NOMO-1 treated with dmso at 0.1 percent for 144 hours (cell line): ENCODE data around the gene DIPK1A.
A peak's percentile ranks its signal among the peaks of the same experiment; 100 is the strongest.
"Not testable (repeated sequence)": the region's sequence is repeated elsewhere in the genome, so short reads cannot be mapped to it uniquely, and the experiment has no call there.

Experiments
- DNase-seq: peaks from one replicate; lab custom pipeline; 2025; ENCODE audit not compliant: unreplicated experiment; lab: John Stamatoyannopoulos, UW

Gene DIPK1A

DNA sequence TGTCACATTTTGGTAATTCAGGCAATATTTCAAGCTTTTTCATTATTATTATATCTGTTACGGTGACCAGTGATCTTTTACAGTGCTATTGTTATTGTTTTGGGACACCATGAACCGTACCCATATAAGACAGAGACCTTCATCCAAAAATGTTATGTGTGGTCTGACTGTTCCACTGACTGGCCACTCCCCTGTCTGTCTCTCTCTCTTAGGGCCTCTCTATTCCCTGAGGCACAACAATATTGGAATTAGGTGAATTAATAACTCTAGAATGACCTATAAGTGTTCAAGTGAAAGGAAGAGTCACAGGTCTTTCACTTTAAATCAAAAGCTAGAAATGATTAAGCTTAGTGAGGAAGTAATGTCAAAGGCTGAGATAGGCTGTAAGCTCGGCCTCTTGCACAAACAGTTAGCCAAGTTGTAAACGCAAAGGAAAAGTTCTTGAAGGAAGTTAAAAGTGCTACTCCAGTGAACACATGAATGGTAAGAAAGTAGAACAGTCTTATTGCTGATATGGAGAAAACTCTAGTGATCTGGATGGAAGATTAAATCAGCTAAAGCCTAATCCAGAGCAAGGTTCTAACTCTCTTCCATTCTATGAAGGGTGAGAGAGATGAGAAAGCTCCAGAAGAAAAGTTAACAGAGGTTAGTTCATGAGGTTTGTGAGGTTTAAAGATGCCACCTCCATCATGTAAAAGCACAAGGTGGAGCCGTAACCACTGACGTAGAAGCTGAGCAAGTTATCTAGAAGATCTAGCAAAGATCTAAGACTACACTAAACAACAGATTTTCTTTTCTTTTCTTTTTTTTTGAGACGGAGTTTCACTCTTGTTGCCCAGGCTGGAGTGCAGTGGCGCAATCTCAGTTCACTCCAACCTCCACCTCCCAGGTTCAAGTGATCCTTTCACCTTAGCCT lies 19.7 kb upstream of the DIPK1A start:
- DNase-seq = peak; percentile 48

DNA sequence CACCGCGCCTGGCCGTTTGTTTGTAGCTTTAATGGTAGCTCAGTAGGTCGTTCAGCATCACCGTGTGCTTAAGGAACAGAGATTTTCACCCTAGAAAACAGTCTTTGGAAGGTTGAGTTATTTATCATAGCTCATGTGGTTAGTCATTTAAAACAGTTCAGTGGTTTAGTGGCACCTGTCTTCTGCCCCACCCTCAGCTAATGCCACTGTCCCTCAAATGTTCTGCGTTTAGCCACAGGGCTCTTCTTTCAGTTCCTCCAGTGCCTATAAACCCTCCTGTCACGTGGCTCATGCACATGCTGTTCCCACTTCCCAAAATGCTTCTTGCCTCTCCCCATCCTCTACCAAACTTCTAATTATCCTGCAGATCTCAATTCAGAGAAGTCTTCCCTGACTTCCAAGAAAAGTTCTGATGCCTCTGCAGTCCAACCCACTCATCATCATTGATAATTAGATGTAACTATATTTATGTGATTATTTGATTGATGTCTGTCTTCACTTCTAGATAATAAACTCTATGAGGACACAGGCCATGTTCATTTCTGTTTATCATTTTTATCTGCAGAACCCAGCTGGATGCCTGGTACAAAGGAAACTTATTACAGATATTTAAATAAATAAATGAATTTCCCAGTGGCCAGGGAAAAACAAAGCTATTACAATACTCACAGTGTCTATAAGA lies 14.4 kb upstream of the DIPK1A start:
- peak; percentile 77 for DNase-seq

DNA sequence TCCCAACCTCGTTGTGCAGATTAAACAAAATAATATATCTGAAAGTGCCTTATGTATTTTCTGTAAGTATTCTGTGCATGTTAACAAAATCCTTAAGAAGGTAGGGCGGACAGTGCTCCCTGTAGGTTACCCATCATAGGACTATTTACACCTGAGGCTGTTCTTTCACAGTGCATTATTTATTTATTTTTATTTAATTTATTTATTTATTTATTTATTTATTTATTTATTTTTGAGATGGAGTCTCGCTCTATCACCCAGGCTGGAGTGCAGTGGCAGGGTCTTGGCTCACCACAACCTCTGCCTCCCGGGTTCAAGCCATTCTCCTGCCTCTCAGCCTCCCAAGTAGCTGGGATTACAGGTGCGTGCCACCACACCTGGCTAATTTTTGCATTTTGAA lies 12.8 kb upstream of the DIPK1A start:
- DNase-seq = not testable (repeated sequence)

DNA sequence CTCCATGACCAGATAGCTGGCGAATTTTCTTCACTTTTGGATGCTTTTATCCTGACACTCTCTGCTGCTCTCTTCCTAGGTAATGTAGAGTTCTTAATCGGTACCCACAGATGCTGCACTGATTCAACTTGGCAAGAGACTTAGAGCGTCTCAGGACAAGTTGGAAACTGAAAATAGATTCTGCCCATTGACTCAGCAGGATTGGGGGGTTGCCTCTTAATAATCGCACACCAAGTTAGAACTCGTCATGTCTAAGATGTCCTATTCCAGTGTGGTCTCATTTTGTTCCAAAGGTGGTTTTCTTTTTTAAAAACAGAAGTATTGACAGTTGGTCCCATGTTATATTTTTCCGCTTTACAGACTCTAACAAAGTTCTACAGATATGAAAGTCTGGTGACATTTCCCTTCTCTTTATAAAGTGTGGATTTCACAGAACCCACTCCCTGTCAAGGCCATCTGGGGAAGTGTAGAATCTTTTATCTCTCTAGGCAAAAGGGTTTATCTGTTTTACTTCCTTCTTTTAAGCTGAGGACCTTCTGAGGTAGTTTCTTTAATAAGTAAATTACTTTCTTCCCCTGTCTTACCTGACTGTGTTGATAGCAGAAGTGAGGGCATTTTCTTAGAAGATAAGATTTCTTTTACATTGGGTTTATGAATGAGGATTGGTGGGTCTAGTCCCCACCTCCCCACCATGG lies 12.1 kb upstream of the DIPK1A start:
- no peak for DNase-seq

DNA sequence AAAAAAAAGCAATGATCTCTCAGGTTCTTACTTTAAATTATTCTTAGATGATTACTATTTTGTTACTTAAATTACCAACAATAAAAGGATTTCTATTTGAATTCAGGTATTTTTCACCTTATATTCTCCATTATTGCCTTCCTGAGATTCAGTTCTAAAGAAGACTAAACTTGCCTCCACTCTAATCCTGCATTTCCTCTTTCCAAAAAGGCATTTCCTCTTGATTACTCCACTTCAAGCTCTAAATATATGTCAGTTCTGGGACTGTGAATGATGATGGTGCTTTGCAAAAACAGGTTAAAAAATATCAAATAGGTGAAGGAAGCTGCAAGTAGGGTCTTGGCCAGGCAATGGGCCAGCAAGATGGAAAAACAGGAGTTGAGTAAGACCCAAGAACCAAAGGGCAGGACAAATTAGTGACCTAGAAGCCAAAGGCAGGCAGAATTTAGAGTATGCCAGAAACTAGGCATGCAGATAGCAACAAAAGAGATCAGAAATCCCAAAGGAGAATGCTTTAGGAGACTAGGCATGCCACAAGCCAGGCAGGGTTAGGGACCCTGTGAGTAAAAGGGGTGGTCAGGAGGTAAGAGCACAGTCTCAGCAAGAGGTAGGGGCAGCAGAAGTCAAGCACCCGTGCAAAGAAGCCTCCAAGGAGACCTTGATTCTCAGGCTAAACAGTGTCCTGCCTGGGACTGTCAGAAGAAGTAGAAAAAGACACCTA lies 11.3 kb upstream of the DIPK1A start:
- no peak for DNase-seq

DNA sequence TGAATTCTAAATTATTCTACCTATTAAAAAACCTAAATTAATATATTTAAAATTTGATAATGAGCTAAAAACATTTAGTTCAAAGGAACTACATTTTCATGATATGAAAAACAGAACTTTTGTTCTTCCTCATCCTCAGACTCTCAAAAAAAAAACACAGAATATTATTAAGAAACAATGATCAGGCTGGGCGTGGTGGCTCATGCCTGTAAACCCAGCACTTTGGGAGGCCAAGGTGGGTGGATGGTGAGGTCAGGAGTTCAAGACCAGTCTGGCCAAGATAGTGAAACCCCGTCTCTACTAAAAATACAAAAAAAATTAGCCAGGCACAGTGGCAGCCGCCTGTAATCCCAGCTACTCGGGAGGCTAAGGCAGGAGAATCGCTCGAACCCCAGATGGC lies 10.7 kb upstream of the DIPK1A start:
- not testable (repeated sequence) for DNase-seq

DNA sequence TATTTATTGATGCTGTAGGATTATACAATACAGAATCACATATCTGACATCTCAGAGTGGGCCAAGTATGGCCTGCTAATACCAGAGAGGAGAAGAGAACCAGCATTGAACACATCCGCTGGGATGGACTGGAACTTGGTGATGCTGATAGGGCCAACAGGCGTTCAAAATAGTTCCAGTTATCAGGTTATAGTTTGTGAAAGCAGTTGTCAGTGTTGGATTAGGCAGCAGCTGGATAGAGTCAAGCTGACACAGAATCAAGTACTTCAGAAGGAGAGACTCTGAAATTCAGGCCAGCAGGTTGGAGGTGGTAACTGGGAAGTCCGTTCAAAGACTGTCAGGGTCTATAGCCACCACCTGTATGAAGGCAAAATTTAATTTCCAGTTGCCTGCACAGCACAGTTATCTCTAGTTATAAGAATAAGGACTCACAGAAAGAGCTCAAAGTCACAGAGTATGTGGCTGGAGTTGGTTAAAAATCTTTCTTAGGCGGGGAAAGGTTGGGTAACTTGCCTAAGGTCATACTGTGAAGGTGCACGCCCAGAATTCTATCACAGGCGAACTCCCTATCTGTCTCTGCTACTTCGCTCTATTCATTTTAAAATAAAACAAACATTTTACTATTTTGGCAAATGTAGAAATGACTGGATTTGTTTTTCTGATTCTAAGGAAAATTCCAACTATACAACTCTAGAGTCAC lies 9.9 kb upstream of the DIPK1A start:
- DNase-seq = no peak

DNA sequence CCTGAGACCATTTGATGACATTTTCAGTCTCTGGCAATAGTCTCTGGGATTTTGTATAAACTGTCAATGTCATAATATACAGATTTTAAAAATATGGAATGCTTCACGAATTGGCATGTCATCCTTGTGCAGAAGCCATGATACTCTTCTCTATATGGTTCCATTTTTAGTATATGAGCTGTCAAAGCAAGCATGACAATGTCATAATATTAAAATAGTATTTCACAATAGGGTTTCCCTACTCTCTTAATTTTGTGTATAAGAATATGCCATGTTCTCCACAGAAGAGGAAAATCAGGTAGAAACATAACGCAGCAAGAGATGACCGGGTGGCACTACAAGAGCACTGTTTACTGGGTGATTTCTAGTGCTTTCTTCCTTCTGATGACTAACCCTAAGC lies 8.3 kb upstream of the DIPK1A start:
- DNase-seq = no peak

DNA sequence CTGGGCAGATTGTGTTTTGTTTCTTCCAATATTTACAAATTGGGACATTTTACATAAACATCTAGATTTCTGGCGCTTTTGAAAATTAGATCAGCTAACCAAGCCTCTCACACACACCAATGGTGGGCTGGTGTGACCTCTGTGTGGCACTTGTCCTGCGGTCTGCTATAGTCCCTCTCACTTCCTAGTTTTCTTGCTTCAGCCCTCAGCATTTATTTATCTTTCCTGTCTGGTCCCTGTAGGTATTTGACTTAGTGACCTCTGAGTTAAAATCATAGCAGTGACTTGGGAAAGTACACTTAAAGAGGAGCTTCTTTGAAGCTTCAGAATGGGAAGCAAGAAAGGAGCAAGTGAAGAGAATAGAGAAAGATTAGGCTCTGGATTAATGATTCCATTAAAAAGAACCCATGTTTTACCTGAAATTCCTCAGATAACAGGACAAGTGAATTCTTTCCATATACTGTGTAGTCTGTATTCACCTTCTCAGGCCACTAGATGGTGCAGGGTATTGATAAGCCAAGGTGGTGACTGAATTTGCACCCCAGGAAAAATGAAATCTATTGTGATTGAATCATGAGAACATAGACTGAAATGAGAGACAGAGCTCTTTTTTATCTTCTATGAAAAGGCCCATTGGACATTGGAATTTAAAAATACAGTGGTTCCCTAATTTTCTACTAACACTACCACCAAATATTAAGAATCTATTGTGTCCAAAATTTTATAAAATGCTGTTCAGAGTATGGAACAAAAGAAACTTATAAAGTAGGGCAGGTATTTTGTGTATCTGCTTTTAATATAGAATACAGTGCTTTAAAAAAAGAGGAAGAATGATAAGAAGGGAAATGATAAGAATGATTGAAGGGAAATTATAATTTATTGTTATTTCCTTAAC lies 7.1 kb upstream of the DIPK1A start:
- DNase-seq = peak; percentile 21

DNA sequence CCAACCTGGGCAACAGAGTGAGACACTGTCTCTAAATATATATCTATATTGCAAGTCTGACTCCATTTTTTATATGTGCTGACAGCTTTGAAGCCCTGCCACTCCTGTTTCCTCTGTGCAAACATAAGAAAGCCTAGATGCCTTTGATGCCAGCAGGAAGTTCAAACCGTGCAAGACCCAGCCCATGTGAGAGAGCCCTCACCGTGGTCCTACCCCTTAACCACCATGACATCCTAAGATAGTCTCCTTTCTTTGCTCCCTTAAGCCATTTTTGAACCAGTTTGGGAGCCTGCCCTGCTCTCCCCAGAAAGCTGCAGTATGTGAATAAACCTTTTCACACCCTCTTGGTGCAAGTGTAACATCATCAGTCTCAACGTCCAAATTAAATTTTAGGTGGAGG lies 3.7 kb upstream of the DIPK1A start:
- DNase-seq = no peak

DNA sequence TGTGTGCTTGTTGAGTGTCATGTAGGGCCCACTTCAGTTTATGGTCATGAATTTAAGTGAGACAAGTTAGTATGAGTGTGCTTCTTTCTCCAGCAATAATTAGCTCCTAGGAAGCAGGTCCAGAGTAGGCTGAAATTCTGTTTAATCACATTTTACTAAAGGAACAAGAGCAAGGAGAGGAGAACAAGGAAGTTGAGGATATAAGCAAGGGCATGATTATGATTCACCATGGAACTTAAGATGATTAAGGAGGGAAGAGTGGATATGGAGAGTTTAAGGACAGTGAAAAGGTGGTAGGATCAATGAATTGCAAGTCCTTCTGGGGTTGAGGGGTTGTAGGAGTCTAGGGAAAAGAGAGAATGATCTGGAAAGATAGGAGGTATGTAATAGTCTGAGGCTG lies 3.1 kb upstream of the DIPK1A start:
- DNase-seq = no peak

DNA sequence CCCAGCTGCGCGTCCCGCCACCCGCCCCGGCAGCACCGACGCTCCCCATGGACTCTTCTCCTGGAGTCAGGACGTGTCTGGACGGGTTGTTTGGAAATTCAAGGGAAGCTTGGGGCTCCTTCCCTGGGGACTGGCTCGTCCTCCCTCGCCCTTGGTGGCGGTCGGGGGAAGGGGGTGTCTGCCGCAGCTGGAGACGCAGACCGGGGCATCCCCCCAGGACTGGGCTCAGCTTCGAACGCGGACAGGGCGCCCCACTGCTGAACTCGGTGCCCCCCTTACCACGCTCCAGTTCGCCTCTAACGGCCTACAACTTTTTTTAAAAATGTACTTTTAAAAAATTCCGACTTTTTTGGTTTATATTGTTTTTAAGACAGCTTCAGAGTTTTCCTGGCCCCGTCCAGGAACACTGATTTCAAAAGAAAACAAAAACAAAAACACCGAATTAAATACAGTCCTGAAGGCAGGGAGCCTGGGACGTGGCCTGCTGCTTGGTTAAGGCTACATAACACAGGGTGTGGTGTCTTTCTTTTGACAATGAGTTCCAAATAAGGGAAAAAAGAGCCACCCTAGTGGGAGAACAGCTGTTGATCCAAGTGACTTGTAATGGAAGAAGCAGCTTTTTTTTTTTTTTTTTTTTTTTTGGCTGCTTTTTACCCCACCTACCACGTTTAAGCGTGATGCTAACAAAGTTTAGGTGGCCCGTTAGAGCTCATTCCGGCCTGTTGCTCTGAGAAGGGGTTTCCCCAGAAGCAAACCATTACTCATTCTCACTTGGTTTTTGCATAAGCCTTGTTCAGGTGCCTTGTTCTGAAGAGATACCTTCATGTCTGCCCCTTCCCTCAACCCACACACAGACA lies 862 bp upstream of the DIPK1A start:
- no peak for DNase-seq

DNA sequence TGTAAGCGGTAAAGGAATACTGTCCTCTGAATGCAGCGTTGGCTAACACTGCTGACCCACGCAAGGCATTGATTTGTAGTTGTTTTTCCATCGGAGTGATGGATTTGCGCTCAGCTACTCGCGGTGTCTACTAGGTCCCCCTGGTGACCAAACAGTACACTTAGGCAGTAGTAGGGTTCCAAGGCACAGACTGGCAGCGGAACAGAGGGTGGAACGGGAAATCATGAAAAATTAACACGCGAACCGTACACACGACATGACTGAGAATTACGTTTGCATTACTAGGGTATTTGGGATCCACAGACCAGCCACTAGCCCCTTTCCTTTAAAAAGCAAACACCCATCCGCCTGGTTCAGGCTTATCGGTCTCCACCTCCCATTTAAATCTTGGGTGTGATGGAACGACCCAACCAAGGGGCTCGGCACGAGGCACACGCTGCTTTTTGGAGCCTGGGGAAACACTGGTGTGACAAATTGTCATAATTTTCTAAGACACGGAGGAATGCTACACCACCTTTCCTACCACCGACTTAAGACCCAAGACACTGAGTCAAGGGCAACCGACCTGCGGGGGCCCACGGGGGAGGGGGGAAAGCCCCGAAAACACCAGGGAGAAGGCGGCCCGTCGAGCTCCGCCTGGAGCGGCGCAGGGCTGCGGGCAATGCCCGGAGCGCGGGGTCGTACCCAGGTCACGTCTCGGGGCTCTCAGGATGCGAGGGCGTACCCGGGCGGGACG lies 699 bp downstream of the DIPK1A start:
- peak; percentile 34 for DNase-seq

DNA sequence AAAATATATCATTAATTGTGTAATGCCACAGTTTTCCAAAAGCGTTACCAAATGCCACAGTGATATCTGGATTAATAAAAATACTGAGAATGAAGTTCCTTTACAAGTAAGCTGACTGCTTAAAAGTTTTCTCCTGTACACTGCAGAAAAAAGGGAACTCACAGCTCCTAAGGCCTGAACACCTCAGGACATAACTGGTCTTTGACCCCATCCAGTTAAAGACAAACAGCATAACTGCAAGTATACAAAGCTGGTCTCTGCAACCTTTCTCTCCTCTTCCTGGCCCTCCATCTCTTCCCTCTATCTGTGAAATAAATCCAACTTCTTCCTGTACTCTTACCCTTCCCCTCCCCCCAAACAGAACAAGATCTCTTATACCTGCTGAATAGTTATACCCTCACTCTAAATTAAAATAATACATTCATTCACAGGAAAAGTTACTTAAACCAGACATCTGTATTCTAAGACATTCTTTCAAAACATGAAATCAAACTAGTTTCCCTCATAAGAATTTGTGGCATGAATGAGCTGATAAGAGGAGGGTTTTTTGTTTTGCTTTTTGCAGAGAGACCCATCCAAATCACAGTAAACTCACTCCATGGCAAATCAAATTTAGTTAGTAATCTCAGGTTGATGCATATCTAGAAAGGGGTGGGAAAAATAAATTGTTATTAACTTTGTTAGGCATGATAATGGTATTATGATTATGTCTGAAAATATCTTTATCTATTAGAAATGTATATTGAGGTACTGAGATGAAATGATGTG lies 2.9 kb downstream of the DIPK1A start:
- DNase-seq = no peak

DNA sequence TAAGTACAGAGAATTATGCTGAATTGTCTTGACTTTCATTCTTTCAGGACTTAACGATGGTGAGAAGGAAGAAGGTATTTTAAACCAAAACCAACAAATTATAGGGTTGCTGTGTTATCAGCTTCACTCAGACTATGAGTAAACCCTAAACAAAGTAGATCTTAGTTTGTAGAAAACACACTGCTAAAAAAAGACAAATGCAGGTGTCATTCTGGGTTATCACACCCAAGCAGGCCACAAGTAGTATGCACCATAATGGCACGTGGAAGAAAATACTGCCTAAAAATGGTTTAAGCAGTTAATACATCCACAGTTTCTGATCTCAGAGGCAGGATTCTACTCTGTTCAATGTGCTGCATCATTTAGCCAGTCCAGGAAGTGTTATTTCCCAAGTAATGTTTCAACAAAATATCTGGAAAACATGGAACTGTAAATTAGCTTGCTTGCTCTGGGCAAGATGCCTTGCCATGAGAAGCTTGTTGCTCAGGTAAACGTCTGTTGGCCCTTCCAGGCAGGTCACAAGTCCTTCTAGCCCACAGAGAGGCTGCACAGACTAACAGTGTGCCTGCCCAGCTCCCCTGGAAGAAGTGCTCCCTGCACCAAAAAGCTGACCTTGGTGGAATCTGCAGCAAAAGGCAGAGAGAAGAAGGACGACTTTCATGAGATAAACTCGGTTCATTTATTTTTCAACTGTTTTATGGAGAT lies 4.1 kb downstream of the DIPK1A start:
- no peak for DNase-seq

DNA sequence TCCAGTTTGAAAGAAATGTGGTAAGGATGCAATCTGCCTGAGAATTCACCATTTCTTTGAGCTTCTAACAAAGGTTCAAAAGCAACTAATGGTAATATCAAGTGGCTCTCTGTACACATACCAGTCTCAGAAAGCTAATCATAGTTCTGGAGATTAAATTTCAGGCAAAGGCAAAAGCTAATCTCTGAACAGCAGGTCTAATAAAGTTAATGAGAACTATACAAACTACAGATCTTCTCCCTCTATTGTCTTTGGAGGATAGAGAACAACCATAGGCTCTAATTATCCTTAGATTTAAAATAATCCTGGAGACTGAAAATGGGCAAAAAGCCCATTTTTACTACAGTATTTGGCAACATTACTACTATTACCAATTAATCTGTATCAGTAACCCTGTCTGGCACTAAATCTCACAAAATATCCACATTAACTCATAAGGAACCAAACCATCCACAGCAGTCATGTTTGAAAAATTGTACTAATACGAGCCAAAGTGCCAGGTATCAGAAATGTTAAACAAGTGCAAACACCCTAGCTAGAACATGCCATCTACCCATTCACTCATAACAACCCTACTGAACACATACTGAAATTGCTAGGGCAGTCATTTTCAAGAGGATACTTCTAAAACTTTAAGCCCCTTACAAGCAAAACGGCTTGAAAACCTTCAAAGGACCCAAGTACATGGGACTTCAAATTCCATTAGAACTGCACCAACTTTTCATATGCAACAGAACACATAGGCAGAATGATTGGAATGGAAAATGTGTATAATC lies 4.8 kb downstream of the DIPK1A start:
- no peak for DNase-seq
